Glomerular visceral epithelial cell (primary cell): ENCODE results near the gene NRIP2.
A peak's percentile ranks its signal among the peaks of the same experiment; 100 is the strongest.

ENCODE experiments used
- DNase-seq: peaks from one replicate; pipeline ENCODE4 v3.0.0-alpha.2; 2016; ENCODE audit errors: extremely low spot score

Gene NRIP2

DNA sequence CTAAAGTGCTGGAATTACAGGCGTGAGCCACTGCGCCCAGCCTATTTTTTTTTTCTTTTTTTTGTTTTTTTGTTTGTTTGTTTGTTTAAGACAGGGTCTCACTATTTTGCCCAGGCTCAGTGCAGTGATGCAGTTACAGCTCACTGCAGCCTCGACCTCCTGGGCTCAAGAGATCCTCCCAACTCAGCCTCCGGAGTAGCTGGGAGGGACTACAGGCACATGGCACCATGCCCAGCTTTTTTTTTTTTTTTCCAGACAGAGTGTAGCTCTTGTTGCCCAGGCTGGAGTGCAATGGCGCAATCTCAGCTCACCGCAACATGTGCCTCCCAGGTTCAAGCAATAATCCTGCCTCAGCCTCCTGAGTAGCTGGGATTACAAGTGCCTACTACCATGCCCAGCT, 28.1 kb downstream of the NRIP2 start:
- no peak for DNase-seq

DNA sequence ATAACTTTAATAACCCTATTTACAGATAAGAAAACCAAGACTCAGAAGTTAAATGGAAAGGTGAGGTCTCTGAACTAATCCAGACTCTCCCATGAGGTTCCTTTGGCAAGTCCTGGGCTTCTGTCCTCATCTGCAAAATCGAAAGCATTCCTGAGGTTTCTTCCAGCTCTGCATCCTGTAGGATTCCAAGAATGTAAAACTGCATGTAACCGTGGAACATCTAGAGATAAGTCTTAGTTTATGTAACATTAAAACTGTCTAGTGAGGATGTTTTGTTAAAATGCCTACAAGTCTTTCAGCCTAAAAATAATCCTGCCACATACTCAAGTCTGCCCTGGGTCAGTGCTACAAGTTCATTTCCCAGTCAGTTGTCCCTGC, 29.7 kb downstream of the NRIP2 start:
- no peak for DNase-seq

DNA sequence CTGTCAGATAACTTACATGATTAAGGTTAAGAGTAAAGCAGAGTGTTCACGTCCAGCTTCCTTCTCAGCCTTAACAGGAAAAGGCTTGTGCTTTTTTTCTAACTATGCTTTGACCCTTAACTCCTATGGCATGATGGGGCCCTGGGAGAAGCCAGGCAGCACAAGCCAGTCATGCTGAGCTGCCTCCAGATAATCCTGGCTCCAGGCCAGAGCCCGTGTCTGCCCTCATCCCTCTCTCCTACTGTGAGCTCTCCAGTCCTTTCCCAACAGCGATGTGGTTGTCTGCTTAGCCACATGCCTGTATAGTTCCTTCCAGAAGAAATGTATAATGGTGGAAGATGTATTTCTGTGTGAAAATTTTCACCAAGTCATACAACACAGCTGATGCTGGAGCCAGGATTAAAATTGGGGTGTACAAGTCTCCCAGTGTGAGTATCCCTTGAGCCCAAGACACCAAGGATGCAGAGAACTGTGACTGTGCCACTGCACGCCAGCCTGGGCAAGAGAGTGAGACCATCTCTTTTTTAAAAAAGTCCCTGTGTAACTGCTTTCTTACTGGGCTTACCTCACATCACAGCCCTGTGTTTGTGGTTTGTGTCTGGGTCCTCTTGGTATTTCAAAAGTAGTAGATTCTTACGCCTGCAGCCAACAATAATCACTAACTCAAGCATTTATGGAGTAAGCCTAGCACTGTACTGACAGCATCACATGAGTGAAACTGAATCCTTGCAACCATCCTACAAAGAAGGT, 30.3 kb downstream of the NRIP2 start:
- DNase-seq: peak; percentile 74

DNA sequence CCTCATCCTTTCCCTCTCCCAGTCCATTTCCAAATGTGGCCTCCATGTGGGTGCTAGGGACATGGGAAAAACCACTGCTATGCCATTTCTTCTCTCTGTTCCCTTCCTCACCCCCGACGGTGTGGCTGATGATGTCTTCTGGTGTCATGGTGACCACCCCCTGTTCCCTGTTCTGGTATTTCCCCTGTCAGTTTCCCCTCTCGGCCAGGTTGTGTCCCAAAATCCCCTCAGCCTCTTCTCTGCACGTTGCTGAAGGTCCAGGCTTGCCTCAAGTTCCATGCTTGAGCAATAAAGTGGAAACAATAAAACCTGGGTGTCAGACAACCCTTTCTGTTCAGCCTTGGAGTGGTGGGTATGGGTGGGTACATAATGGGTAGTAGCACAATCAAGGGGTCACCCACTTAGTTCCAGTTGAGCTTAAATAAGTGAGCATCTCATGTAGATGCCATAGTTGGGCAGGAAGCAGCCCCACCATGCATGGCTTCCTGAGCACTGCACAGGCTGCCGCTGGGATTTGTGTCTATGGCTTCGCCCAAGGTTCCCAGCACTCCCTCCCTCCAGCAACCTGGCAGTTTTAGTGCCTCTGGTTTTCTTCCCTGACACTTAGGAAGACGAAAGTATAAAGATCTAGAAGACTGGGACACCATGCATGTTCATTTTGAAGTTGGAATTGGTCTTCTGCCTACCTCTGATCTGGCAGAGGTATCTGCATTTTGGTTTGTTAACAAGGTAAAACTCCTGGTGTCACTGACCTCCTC, 31.0 kb downstream of the NRIP2 start:
- DNase-seq: no peak

DNA sequence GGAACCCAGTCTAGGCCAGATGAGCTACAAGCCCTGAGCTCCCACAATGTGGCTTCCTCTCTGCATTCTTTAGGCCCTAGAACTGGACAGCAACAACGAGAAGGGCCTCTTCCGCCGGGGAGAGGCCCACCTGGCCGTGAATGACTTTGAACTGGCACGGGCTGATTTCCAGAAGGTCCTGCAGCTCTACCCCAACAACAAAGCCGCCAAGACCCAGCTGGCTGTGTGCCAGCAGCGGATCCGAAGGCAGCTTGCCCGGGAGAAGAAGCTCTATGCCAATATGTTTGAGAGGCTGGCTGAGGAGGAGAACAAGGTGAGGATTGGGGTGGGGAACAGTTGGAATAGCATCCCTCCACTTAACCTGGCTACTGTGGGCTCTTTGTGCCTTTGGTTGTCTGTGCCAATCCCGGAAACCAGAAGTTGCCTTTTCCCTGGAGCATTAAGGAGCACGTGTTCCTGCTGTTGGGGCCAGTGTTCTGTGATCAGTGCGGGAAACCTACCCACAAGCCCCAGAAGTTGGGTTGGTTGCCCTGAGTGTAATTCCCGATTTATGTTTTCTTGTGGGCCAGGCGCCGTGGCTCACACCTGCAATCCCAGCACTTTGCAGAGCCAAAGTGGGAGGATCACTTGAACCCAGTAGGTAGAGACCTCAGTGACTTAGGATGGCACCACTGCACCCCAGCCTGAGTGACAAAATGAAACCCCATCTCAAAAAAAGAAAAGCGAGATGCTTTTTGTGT, 33.6 kb downstream of the NRIP2 start:
- DNase-seq: no peak

DNA sequence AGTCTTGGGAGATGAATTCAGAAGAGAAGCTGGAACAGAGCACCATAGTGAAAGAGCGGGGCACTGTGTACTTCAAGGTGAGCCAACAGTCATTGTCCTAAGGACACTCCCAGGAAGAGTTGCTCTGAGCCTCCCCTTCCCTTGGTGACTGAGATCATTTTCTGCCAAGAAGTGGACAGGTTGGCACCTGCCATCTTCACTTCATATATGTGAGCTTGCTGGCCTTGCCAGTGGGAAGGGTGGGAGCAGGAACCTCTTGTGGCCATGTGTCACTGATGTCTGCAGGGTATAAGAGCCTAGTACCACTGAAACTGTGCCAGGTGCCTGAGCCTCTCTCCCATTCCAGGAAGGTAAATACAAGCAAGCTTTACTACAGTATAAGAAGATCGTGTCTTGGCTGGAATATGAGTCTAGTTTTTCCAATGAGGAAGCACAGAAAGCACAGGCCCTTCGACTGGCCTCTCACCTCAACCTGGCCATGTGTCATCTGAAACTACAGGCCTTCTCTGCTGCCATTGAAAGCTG, 34.7 kb downstream of the NRIP2 start:
- DNase-seq: no peak

DNA sequence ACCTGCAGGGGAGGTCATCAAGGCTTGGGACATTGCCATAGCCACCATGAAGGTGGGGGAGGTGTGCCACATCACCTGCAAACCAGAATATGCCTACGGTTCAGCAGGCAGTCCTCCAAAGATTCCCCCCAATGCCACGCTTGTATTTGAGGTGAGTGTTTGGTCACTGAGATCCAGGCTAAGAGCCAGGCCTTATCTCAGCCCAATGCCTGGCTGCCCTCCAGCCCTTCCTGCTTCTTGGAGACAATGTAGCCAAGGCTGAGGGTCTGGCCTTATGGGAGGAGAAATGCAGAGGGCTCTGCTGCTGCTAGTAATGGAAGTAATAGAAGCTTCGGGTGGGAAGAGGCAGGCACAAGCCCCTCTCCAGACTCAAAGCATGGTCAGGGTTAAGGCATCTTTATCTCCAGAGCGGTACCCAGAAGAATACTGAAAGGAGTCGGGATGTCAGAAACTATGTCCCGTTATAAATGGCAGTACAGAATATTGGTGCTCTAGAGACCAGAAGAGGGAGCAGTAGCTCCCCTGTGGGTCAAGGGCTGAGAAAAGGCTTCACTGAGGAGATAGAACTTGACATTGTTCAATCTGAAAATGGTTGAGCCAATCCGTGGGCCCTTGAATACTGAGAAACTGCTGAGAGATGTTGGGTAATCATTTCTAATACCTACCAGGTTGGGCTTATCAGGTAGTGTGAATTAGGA, 37.0 kb downstream of the NRIP2 start:
- no peak for DNase-seq

DNA sequence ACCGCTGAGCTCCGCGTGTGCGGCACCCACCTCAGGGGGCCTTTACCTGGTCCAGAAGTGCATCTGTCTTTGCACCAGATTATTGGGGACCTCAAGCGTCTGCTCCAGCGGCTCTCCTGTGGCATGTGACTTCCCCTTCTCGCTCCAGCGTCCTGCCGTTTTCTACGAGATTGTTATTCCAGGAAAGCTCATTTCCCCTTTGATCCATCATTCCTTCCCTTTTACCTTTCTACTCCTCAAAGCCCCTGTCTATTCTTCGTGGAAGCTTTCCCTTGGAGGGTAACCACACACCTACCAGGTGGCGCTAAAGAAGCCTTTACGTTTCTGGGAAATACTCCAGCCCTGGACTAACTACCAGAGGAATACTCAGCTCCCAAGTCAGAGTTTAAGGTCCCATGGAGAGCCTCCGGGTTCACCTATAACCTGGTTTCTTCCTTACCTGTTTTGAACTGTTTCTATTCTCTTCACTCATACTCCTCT, 38.6 kb downstream of the NRIP2 start:
- DNase-seq: no peak

DNA sequence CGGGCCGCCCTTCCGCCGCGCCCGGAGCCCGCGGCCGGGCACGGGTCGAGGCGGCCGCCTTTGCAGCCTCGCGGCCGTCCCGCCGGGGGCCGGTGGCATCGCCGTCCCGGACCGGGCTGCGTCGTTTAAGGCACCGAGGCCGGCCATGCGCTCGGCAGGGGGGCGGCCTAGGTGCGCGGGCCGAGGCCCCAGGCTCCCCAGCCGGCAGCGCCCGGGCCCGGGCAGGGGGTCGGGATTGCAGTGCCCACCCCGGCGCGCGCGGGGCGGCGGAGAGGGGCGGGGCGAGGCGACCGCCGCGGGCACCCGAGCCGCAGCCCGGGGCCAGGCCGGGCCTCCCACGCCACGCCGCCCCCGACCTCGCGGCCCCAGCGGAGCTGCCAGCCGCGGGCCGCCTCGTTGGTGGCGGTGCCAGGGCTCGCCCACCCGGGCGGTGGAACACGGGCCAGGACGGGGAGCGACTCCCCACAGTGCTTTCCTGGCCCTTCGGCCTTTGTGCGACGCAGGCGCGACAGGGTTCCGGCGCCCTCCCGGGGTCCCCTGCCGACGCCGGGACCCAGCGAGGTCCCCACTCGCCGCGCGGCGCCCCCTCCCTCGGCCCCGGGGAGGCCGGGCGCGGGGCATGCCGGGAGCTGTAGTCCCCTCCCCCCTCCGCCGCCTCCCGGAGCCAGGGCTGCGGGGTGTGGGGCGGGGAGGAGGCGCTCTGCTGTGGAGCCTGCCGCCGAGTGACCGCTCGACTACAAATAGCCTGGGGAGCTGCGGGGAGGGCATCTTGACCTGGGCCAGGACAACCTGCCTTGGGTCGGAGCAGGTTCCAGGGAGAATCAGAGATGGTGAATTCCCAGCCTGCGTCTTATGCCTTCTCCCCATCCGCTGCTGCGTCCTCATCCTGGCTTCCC, 39.3 kb downstream of the NRIP2 start:
- peak; percentile 59 for DNase-seq

DNA sequence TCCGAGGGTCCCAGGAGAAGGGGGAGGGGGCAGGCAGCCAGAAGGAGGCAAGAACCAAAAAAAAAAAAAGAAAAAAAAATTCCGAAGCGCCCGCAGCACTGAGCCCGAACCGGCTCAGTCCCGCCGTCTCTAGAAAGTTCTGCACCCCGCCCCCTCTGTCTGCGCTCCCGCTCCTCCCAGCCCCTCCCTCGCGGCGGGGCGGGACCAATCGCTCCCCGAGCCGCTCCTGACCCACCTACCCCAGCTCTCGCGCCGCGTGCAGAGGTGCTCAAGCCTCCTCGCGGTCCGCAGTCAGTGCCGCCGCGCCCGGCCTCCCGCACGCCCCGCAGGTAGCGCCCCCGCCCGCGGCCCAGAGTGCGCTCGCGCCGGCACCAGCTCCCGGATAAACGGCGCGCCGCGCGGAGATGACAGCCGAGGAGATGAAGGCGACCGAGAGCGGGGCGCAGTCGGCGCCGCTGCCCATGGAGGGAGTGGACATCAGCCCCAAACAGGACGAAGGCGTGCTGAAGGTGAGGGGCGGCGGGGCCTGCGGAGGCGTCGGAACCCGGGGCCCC, 40.0 kb downstream of the NRIP2 start, which contains the start of gene FKBP4:
FKBP4 (plus strand) TSS at position 235 of the 554 bp plus-strand sequence; CDS start at position 405, 170 bp downstream.
- DNase-seq: peak; percentile 80

DNA sequence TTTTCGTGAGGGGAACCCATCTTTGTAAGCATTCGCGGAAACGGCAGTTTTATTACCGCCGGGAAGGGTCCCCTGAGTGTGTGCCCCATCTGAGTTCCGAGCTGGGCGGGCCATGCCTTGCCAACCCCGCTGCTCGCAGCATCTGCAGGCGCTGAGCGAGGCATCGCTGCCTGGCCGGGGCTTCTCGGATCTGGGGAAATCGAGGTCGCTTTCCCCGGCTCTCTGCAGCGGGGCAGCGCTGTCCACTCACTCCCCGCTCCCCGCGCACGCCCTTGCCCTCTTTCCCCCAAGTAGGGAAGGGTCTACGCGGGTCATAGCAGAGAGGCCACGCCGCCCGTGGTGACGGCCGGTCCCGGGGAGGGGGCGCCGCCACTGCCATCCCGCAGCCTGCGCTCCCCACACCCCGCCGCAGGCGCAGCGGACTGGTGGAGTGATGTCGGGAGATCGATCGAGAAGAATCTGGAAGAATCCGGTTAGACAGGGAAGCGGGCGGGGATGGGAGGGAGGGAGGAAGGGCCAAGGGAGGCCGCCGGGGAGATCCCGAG, 40.6 kb downstream of the NRIP2 start:
- no peak for DNase-seq

DNA sequence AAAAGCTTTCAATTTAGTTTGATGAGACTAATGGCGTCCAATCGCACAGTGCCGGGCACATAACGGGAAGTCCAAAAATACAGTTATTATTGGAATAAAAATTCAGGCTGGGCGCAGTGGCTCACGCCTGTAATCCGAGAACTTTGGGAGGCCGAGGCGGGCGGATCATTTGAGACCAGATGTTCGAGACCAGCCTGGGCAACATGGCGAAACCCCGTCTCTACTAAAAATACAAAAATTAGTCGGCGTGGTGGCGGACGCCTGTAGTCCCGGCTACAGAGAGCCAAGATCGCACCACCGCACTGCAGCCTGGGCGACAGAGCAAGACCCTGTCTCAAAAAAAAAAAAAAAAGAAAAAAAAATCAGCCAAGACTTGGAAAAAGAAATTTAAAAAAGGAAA, 41.3 kb downstream of the NRIP2 start:
- no peak for DNase-seq

DNA sequence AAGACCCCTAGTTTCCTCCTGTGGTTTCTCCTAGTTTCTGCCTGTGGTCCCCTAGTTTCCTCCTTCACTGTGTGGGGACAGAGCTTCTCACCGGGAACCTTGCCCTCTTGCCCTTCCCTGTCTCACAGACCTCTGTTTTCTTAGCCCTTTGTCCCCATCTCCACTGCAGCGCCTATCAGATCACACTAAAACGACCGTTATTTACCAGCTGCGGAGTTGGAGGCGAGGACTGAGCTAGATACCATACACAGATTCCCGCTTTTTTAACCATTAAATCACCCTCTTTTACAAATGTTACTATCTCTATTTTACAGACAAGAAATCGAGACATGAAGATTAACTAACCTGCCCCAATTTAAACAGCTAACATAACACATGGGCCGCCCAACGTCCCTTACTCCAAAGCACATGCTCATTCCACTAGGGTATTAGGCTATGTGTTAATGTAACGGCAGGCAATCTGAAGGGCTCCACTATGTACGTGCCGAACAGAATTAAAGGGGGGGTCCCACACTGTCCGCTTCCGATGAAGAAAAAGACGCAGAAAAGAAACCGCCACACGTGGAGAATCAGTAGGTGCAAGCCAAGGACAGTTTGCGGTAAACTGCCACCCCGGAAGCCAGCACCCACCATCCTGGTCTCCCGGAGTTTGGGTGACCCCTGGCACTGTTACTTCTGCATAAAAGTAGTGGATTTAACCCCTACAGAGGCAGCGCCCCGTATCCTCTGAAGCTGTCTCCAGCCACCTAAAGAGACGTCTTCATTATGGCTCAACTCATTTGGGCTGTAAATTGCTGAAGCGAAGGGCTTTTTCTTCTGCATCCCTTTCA, 41.9 kb downstream of the NRIP2 start:
- DNase-seq: no peak

DNA sequence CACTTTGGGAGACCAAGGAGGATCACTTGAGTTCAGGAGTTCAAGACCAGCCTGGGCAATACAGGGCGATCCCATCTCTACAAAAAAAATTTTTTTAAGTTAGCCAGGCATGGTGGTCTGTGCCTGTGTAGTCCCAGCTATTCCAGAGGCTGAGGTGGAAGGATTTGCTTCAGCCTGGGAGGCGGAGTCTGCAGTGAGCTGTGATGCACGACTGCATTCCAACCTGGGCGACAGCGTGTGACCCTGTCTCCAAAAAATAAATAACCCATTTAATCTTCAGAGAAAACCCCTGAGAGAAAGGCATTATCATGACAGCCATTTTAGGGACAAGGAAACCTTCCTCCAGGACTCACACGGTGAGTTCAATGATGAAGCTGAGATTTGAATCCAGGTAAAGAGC, 43.7 kb downstream of the NRIP2 start:
- DNase-seq: no peak

DNA sequence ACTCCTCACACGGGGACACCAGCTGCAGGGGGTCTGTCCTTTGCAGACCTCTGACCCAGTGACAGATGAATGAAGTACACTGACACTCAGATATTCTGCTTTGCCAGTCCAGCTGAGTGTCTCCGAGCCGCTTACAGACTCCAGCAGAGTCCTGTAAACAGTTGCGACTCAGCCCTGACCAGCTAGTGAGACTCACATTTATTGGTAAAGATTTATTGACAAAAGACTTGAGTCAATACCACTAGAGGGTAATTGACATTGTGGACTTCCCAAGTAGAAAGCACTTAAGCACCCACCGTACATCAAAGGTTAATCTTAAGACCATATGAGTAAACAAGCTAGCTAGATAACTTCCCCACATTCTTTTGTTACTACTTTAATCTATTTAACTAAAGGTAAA, 49.8 kb downstream of the NRIP2 start:
- DNase-seq: no peak

DNA sequence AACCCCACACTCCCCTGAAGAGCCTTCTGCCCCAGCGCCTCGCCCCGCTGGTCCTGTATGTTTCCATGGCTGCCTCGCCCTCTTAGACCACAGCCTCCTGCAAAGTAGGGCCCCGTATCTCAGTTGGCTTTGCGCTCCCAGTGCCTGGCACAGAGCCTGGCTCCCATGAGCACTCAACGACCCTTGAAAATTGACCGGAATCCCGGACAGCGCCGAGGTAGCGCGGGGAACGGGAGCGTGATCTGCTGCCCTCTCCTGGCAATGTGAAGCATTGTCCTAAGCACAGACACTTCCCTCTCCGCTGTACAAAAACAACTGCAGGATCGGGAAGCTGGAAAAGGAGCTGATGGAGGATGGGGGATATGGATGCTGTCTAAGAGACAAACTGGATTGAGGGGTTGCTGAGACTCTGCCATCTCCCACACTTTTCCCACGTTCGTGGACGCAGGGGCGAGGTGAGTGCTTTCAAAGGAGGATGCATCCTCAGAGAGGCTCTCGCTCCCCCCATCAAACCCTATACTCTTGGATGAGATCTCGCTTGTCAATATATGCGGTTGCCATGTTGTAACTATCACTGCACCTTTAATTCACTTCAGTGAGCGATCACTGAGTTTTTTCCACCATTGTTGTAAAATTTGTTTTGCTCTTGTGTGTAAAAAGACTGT, 50.8 kb downstream of the NRIP2 start:
- peak; percentile 33 for DNase-seq

DNA sequence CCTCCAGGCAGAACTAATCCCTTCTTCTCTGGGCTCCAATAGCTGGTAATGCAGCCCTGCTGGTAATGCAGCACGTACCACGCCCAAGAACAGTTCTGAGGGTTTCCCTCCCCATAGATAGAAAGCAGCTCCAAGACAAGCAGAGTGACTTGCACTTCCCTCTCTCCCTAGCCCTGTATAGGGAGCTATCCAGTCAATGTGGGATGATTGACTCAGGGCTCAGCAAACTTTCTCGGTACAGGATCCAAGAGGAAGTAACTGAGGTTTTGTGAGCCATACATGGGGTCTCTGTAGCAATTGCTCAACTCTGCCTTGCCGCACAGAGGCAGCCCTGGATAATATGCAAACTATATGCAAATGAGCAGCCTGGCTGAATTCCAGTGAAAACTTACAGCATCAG, 55.6 kb downstream of the NRIP2 start:
- DNase-seq: no peak

DNA sequence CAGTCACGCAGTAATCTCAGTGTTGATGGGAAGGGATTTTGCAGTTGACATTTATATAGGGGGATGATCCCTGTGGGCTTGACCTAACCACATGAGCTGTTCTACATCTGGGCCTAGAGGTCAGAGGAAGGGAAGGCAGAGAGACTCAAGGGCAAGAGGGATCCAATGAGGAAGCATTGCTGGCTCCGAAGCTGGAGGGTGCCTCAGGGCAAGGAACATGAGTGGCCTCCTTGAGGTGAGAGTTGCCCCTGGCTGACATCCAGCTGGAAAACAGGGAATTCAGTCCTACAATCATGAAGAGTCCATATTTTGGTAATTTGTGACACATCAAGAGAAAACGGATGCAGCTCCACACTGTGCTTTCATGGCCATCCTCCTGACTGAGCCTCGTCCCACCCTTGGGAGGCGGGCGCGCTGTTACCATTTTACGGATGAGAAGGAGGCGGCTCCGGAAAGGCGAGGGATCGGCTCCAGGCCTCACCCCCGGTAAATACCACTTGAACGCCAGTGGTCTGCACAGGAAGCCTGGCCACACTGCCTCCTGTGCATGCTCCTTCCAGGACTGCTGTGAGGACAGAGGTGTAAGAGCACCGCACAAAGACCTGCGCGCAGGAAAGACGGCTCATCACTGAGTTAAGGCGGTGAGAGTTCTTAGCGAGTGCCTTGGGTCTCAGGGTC, 58.6 kb downstream of the NRIP2 start:
- DNase-seq: no peak
